ENCODE data around the gene PTPRN2.

Gene PTPRN2

DNA sequence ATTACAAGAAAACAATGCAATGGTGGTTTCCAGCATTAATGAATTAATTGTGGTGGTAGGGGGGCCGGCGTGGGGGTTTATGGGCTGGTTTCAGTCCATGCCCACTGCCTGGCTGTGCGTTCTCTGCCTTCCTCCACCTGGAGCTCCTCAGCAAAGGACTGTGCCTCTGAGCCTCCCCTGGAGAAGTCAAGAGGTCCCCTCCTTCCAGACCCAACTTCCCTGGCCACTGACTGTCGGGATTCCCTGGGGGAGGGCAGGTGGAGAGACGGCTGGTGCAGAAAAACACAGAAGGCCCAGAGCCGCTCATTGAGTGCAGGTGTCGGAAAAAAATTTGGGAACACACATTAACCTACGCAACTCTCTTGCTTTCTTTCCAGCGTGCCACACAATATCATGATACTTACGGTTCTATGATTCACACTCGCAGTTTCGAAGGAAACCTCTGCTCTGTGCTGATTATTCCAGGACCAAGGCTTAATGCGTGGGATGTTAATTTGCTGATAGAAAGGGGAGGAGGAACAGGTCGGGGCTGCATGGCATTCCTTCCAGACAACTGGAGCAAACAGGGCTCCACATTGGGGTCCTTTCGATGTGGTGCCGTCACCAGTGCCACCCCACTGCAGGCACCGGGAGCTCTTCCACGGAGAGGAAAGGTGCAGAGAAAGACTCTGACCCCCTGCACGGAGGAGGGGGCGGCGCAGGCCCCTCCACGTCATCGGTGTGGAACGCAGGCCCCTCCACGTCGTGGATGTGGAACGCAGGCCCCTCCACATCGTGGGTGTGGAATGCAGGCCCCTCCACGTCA is 744.1 kb downstream of the PTPRN2 start:
- CTCF ChIA-PET: no interaction called here
- POLR2A ChIA-PET: no interaction called here
- DNase-seq (ENCODE audit: low read depth, low spot score): no peak
- no peak for TF ChIP-seq CTCF (IDR thresholded peaks at IDR 0.05; ENCODE audit: insufficient read depth, low read length, missing control alignments)
- no peak overlapping the region for H3K4me3 ChIP-seq (ENCODE audit: low read depth, low read length)

- no peak for DNase-seq (ENCODE audit: low read depth, low spot score)
- H3K4me3 ChIP-seq (ENCODE audit: low read depth, low read length): no peak overlapping the region
- CTCF ChIA-PET: no interaction called here
- TF ChIP-seq CTCF (IDR thresholded peaks at IDR 0.05; ENCODE audit: insufficient read depth, low read length, missing control alignments): no peak
- POLR2A ChIA-PET: no interaction called here
Measured at GRCh38 chr7:157841773-157842370, 745.8 kb downstream of the PTPRN2 start.

DNA sequence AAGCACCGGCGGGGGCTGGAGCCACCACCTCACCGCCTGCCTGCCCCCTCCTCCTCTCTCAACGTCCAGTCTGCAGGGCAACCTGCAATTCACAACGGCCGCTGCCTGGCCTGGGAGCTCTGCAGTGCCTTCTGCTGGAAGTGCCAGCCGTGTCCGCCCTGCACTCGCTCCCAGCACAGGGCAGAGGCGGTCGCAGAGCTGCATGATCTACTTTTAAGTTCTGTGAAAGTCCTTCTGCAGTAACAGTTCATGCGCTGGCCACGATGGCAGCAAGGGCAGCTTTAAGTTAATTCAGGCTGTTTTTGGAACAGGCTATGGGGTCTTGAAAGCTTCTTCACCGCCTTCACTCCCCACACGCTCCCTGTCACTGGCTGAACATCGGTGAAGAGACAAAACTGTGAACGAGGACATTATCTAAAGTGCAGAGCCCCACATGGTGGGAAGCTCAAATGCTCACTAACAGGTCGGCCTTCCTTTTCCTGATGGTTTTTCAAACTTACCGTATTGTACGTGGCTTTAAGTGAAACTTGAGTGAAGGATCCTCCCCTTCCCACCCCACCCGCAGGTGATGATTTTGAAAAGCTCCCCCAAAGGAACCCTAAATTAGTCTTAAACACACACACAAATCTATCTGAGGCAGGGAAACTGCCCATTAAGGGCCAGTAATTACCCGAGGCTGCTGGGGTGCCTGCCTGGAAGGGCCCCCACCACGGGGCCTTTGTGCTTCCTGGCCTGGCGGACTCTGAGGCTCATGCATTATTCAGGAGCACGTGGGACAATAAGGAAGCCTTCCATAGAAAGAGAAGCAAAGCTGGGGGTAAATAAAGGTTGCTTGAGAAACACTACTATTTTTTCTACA is 746.5 kb downstream of the PTPRN2 start:
- ChIA-PET POLR2A (no interaction called here), CTCF (no interaction called here)
- DNase-seq (ENCODE audit: low read depth, low spot score): no peak
- no peak overlapping the region for H3K4me3 ChIP-seq (ENCODE audit: low read depth, low read length)
- TF ChIP-seq CTCF (IDR thresholded peaks at IDR 0.05; ENCODE audit: insufficient read depth, low read length, missing control alignments): no peak

- H3K4me3 ChIP-seq (ENCODE audit: low read depth, low read length): no peak overlapping the region
- DNase-seq (ENCODE audit: low read depth, low spot score): no peak
- CTCF ChIA-PET: no interaction called here
- TF ChIP-seq CTCF (IDR thresholded peaks at IDR 0.05; ENCODE audit: insufficient read depth, low read length, missing control alignments): no peak
- POLR2A ChIA-PET: no interaction called here
Measured at GRCh38 chr7:157840174-157840913, 747.3 kb downstream of the PTPRN2 start.

DNA sequence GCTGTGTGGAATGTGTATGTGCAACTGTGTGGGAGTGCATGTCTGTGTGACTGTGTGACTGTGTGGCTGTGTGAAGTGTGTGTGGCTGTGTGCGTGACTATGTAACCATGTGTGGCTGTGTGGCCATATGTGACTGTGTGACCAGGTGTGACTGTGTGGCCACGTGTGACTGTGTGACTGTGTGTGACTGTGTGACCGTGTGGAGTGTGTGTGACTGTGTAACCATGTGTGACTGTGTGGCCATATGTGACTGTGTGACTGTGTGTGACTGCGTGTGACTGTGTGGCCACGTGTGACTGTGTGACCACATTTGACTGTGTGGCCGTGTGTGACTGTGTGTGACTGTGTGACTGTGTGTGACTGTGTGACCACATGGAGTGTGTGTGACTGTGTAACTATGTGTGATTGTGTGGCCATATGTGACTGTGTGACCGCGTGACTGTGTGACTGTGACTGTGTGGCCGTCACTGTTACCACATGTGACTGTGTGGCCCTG is 747.9 kb downstream of the PTPRN2 start:
- DNase-seq (ENCODE audit: low read depth, low spot score): no peak
- no peak for TF ChIP-seq CTCF (IDR thresholded peaks at IDR 0.05; ENCODE audit: insufficient read depth, low read length, missing control alignments)
- POLR2A ChIA-PET: no interaction called here
- CTCF ChIA-PET: no interaction called here
- H3K4me3 ChIP-seq (ENCODE audit: low read depth, low read length): no peak overlapping the region

Measured in AG04449 (cell line).